ENCODE results near the gene MYO10. TPM values are rescaled to one million over a fixed set of nuclear protein-coding genes. Genes with fewer than 3 reads are reported as not detected.

Gene MYO10
- total and polyA plus RNA-seq, 4 donors: 27.9 to 77.7 (median 41.8) TPM

GRCh38 chr5:16932401-16932800 is 3.7 kb downstream of the MYO10 start:
- H3K4me3 ChIP-seq (ENCODE audit: low read depth, low read length): no peak overlapping the region
- H3K27ac ChIP-seq (ENCODE audit: low read depth, low read length): no peak overlapping the region
- WGBS (ENCODE audit: insufficient coverage): 33% methylated on average over 3 of the region's 3 CpGs
- peak in 1 of 6 donors; percentile 41 for DNase-seq (ENCODE audit: low read depth in 4 of 6, low spot score in 6 of 6)
- peaks cover 56% of the 10 kb centered on the region for H3K27me3 ChIP-seq (ENCODE audit: control insufficient read depth, insufficient read depth, low read length)
- no peaks in the 10 kb centered on the region for H3K36me3 ChIP-seq (ENCODE audit: control insufficient read depth, insufficient read depth, low read length)
- peaks cover 19% of the 10 kb centered on the region for H3K4me1 ChIP-seq (ENCODE audit: control insufficient read depth, insufficient read depth, low read length)
- no peaks in the 10 kb centered on the region for H3K9me3 ChIP-seq (ENCODE audit: control insufficient read depth, insufficient read depth, low read length)

DNA sequence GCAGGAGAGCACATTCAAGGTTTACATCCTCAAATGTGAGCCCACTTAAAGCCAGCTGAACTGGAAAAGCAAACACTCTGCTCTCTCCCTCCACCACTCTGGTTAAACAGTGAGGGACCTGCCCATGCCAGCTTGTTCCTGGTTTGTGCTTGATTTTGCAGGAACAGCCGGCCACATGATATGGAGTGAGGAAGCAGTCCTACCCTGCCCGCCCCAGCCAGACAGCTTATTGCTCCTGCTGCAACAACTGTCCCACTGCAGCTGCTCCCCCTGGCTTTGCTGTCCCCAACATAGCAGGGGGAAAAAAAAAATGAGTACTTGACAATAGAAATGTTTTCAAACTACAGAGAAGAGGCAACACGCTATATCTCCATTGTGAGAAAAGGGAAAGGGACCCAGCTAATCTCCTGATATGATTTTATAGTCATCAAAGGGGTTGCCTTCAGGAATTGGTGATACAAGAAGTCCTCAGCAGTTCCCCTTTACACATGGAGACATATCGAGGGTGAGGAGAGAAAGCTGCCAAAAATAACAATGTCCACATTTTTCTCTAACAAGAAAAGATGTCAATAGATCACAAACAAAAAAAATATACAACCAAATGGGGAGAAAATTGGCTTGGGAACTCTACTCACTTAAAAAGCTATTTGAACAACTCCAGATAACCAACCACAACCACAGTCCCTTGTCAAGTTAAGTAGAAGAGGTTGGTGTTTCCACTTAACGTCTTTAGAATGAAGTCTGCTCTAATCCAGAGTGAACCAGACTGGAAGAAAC is 4.6 kb downstream of the MYO10 start:
- DNase-seq (ENCODE audit: low read depth in 4 of 6, low spot score in 6 of 6): no peak
- WGBS (ENCODE audit: insufficient coverage): 80% methylated on average over 1 of the region's 5 CpGs
- H3K9me3 ChIP-seq (ENCODE audit: control insufficient read depth, insufficient read depth, low read length): no peaks in the 10 kb centered on the region
- H3K4me3 ChIP-seq (ENCODE audit: low read depth, low read length): no peak overlapping the region
- H3K36me3 ChIP-seq (ENCODE audit: control insufficient read depth, insufficient read depth, low read length): no peaks in the 10 kb centered on the region
- peaks cover 48% of the 10 kb centered on the region for H3K27me3 ChIP-seq (ENCODE audit: control insufficient read depth, insufficient read depth, low read length)
- peaks cover 13% of the 10 kb centered on the region for H3K4me1 ChIP-seq (ENCODE audit: control insufficient read depth, insufficient read depth, low read length)
- H3K27ac ChIP-seq (ENCODE audit: low read depth, low read length): no peak overlapping the region

GRCh38 chr5:16930496-16930895 is 5.6 kb downstream of the MYO10 start:
- no peak overlapping the region for H3K27ac ChIP-seq (ENCODE audit: low read depth, low read length)
- 79% methylated on average over 5 of the region's 8 CpGs for WGBS (ENCODE audit: insufficient coverage)
- H3K4me1 ChIP-seq (ENCODE audit: control insufficient read depth, insufficient read depth, low read length): peaks cover 6% of the 10 kb centered on the region
- no peaks in the 10 kb centered on the region for H3K9me3 ChIP-seq (ENCODE audit: control insufficient read depth, insufficient read depth, low read length)
- DNase-seq (ENCODE audit: low read depth in 4 of 6, low spot score in 6 of 6): no peak
- H3K36me3 ChIP-seq (ENCODE audit: control insufficient read depth, insufficient read depth, low read length): no peaks in the 10 kb centered on the region
- H3K27me3 ChIP-seq (ENCODE audit: control insufficient read depth, insufficient read depth, low read length): peaks cover 39% of the 10 kb centered on the region
- H3K4me3 ChIP-seq (ENCODE audit: low read depth, low read length): no peak overlapping the region

DNA sequence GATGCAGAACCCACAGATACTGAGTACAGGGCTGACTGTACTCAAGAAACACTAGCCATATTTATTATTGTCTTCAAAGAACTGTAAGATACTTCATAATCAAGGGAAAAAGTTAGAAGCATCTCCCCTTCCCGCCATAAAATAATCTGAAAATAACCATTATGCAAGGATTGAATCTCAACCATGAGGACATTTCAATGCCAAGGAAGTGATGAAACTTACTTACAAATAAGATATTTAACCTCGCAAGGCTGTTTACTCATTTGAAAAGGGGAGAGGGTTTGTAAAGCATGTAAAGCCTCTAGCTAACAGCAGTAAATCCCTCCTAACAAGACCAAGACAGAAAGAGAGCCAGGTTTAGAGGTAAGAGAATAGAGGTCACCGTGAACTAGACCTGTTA is 6.3 kb downstream of the MYO10 start:
- Histone ChIP-seq H3K36me3 (ENCODE audit: control insufficient read depth, insufficient read depth, low read length) (no peaks in the 10 kb centered on the region), H3K27me3 (ENCODE audit: control insufficient read depth, insufficient read depth, low read length) (peaks cover 33% of the 10 kb centered on the region), H3K4me1 (ENCODE audit: control insufficient read depth, insufficient read depth, low read length) (peaks cover 4% of the 10 kb centered on the region), H3K4me3 (ENCODE audit: low read depth, low read length) (no peak overlapping the region), H3K27ac (ENCODE audit: low read depth, low read length) (no peak overlapping the region), H3K9me3 (ENCODE audit: control insufficient read depth, insufficient read depth, low read length) (no peaks in the 10 kb centered on the region)
- WGBS (ENCODE audit: insufficient coverage): 100% methylated on average over 1 of the region's 3 CpGs
- DNase-seq (ENCODE audit: low read depth in 4 of 6, low spot score in 6 of 6): no peak

- Histone ChIP-seq H3K36me3 (ENCODE audit: control insufficient read depth, insufficient read depth, low read length) (no peaks in the 10 kb centered on the region), H3K4me3 (ENCODE audit: low read depth, low read length) (no peak overlapping the region), H3K27ac (ENCODE audit: low read depth, low read length) (no peak overlapping the region), H3K4me1 (ENCODE audit: control insufficient read depth, insufficient read depth, low read length) (peaks cover 4% of the 10 kb centered on the region), H3K27me3 (ENCODE audit: control insufficient read depth, insufficient read depth, low read length) (peaks cover 28% of the 10 kb centered on the region), H3K9me3 (ENCODE audit: control insufficient read depth, insufficient read depth, low read length) (no peaks in the 10 kb centered on the region)
- DNase-seq (ENCODE audit: low read depth in 4 of 6, low spot score in 6 of 6): no peak
- WGBS (ENCODE audit: insufficient coverage): 100% methylated on average over 1 of the region's 2 CpGs
Measured at GRCh38 chr5:16929347-16929746, 6.7 kb downstream of the MYO10 start.

GRCh38 chr5:16927613-16928012 is 8.5 kb downstream of the MYO10 start:
- 100% methylated on average over 5 of the region's 8 CpGs for WGBS (ENCODE audit: insufficient coverage)
- DNase-seq (ENCODE audit: low read depth in 4 of 6, low spot score in 6 of 6): no peak
- Histone ChIP-seq H3K4me3 (ENCODE audit: low read depth, low read length) (no peak overlapping the region), H3K9me3 (ENCODE audit: control insufficient read depth, insufficient read depth, low read length) (no peaks in the 10 kb centered on the region), H3K36me3 (ENCODE audit: control insufficient read depth, insufficient read depth, low read length) (no peaks in the 10 kb centered on the region), H3K27me3 (ENCODE audit: control insufficient read depth, insufficient read depth, low read length) (peaks cover 11% of the 10 kb centered on the region), H3K27ac (ENCODE audit: low read depth, low read length) (no peak overlapping the region), H3K4me1 (ENCODE audit: control insufficient read depth, insufficient read depth, low read length) (no peaks in the 10 kb centered on the region)

DNA sequence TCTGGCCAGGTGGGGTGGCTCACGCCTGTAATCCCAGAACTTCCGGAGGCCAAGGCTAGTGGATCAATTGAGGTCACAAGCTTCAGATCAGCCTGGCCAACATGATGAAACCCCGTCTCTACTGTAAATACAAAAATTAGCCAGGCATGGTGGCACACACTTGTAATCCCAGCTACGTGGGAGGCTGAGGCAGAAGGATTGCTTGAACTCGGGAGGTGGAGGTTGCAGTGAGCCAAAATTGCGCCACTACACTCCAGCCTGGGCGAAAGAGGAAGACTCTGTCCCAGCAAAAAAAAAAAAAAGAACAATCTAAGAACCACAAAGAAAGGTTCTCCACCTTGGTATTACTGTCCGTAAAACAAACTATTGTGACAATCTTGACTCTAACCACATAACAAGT is 9.7 kb downstream of the MYO10 start:
- 100% methylated on average over 2 of the region's 8 CpGs for WGBS (ENCODE audit: insufficient coverage)
- Histone ChIP-seq H3K4me3 (ENCODE audit: low read depth, low read length) (no peak overlapping the region), H3K27me3 (ENCODE audit: control insufficient read depth, insufficient read depth, low read length) (peaks cover 4% of the 10 kb centered on the region), H3K27ac (ENCODE audit: low read depth, low read length) (no peak overlapping the region), H3K9me3 (ENCODE audit: control insufficient read depth, insufficient read depth, low read length) (no peaks in the 10 kb centered on the region), H3K36me3 (ENCODE audit: control insufficient read depth, insufficient read depth, low read length) (no peaks in the 10 kb centered on the region), H3K4me1 (ENCODE audit: control insufficient read depth, insufficient read depth, low read length) (no peaks in the 10 kb centered on the region)
- DNase-seq (ENCODE audit: low read depth in 4 of 6, low spot score in 6 of 6): no peak

- H3K9me3 ChIP-seq (ENCODE audit: control insufficient read depth, insufficient read depth, low read length): no peaks in the 10 kb centered on the region
- no peaks in the 10 kb centered on the region for H3K4me1 ChIP-seq (ENCODE audit: control insufficient read depth, insufficient read depth, low read length)
- H3K4me3 ChIP-seq (ENCODE audit: low read depth, low read length): no peak overlapping the region
- no peaks in the 10 kb centered on the region for H3K27me3 ChIP-seq (ENCODE audit: control insufficient read depth, insufficient read depth, low read length)
- no peak overlapping the region for H3K27ac ChIP-seq (ENCODE audit: low read depth, low read length)
- no peak for DNase-seq (ENCODE audit: low read depth in 4 of 6, low spot score in 6 of 6)
- WGBS (ENCODE audit: insufficient coverage): 90% methylated on average over 4 of the region's 8 CpGs
- H3K36me3 ChIP-seq (ENCODE audit: control insufficient read depth, insufficient read depth, low read length): no peaks in the 10 kb centered on the region
Measured at GRCh38 chr5:16924206-16924605, 11.9 kb downstream of the MYO10 start.

DNA sequence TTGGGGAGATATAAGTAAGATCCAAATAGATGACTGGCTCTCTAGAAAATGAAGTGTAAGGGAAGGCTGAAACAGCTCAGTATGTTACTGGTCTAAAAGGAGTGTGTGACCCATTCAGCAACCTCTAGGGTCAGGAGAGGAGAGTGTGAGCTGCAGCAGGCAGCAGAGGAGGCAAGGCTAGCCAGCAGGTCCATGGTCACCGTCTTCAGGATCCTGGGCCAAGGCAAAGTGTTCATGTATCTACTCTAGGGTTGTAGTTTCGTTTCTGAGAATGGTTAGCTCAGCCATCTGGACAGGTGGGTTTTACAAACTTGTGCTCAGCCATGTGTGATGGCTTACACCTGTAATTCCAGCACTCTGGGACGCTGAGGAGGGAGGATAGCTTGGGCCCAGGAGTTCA is 13.7 kb downstream of the MYO10 start:
- no peak for DNase-seq (ENCODE audit: low read depth in 4 of 6, low spot score in 6 of 6)
- Histone ChIP-seq H3K4me3 (ENCODE audit: low read depth, low read length) (no peak overlapping the region), H3K27me3 (ENCODE audit: control insufficient read depth, insufficient read depth, low read length) (no peaks in the 10 kb centered on the region), H3K36me3 (ENCODE audit: control insufficient read depth, insufficient read depth, low read length) (no peaks in the 10 kb centered on the region), H3K4me1 (ENCODE audit: control insufficient read depth, insufficient read depth, low read length) (no peaks in the 10 kb centered on the region), H3K9me3 (ENCODE audit: control insufficient read depth, insufficient read depth, low read length) (no peaks in the 10 kb centered on the region), H3K27ac (ENCODE audit: low read depth, low read length) (no peak overlapping the region)
- WGBS (ENCODE audit: insufficient coverage): 93% methylated on average over 3 of the region's 3 CpGs

GRCh38 chr5:16921211-16921610 is 14.9 kb downstream of the MYO10 start:
- WGBS (ENCODE audit: insufficient coverage): no CpG with 5 or more reads among the region's 4 CpGs
- no peaks in the 10 kb centered on the region for H3K9me3 ChIP-seq (ENCODE audit: control insufficient read depth, insufficient read depth, low read length)
- H3K27ac ChIP-seq (ENCODE audit: low read depth, low read length): no peak overlapping the region
- H3K27me3 ChIP-seq (ENCODE audit: control insufficient read depth, insufficient read depth, low read length): no peaks in the 10 kb centered on the region
- no peak for DNase-seq (ENCODE audit: low read depth in 4 of 6, low spot score in 6 of 6)
- no peak overlapping the region for H3K4me3 ChIP-seq (ENCODE audit: low read depth, low read length)
- no peaks in the 10 kb centered on the region for H3K36me3 ChIP-seq (ENCODE audit: control insufficient read depth, insufficient read depth, low read length)
- no peaks in the 10 kb centered on the region for H3K4me1 ChIP-seq (ENCODE audit: control insufficient read depth, insufficient read depth, low read length)

All from spinal cord (tissue), 10 donors.